HepG2 (cell line): ENCODE results near the gene SLC13A3. TPM values are rescaled to one million over a fixed set of nuclear protein-coding genes. Genes with fewer than 3 reads are reported as not detected.

Experiments
- AHR ChIP-seq: IDR thresholded peaks from 2 replicates; pipeline ENCODE4 v1.6.1; 2018; ENCODE audit warnings: missing genetic modification reagents, missing compliant biosample characterization
- KLF6 ChIP-seq: IDR thresholded peaks from 2 replicates; pipeline ENCODE4 v1.8.0; 2016; ENCODE audit warnings: missing biosample characterization, missing genetic modification reagents
- LCORL ChIP-seq, 2 experiments: fragments of 450-650 bp in 1 of 2; sonication (generic) in 1 of 2; formaldehyde crosslinking in 1 of 2; IDR thresholded peaks; 2 replicates each; pipeline versions ENCODE4 v1.5.0 to v1.6.1; 2017 to 2020; ENCODE audit warnings: antibody characterized with exemption in 1 of 2, missing genetic modification reagents in 1 of 2
- NFKB2 ChIP-seq: sonication (generic); formaldehyde crosslinking; IDR thresholded peaks from 2 replicates; pipeline ENCODE4 v1.4.0; 2020; ENCODE audit warnings: missing genetic modification reagents, borderline replicate concordance
- ZC3H13 ChIP-seq: sonication (generic); formaldehyde crosslinking; IDR thresholded peaks from 2 replicates; pipeline ENCODE4 v1.8.1; 2023; ENCODE audit warnings: mild to moderate bottlenecking, missing genetic modification reagents, moderate library complexity
- ZFP37 ChIP-seq: sonication (generic); formaldehyde crosslinking; IDR thresholded peaks from 2 replicates; pipeline ENCODE4 v1.4.0; 2020; ENCODE audit warnings: missing genetic modification reagents, borderline replicate concordance
- ZFYVE20 ChIP-seq: sonication (generic); formaldehyde crosslinking; IDR thresholded peaks from 2 replicates; pipeline ENCODE4 v1.8.0; 2023; ENCODE audit warnings: low read depth, mild to moderate bottlenecking, moderate library complexity, missing genetic modification reagents, borderline replicate concordance
- ZNF256 ChIP-seq: sonication (generic); formaldehyde crosslinking; conservative IDR thresholded peaks from 2 replicates; pipeline ENCODE4 v1.4.0; 2020; ENCODE audit warnings: missing genetic modification reagents
- ZNF350 ChIP-seq: sonication (generic); formaldehyde crosslinking; IDR thresholded peaks from 2 replicates; pipeline ENCODE4 v1.4.0; 2020; ENCODE audit warnings: mild to moderate bottlenecking, low read depth, missing genetic modification reagents, borderline replicate concordance
- ZNF713 ChIP-seq: sonication (generic); formaldehyde crosslinking; IDR thresholded peaks from 2 replicates; pipeline ENCODE4 v1.4.0; 2020; ENCODE audit warnings: mild to moderate bottlenecking, missing genetic modification reagents
- ZNF747 ChIP-seq: sonication (generic); formaldehyde crosslinking; IDR thresholded peaks from 2 replicates; pipeline ENCODE4 v1.8.1; 2023; ENCODE audit warnings: missing genetic modification reagents, mild to moderate bottlenecking, borderline replicate concordance
- ZNF761 ChIP-seq: sonication (generic); formaldehyde crosslinking; conservative IDR thresholded peaks from 2 replicates; pipeline ENCODE4 v1.4.0; 2020; ENCODE audit warnings: mild to moderate bottlenecking, missing genetic modification reagents
- ZNF780A ChIP-seq: sonication (generic); formaldehyde crosslinking; IDR thresholded peaks from 2 replicates; pipeline ENCODE4 v1.8.0; 2022; ENCODE audit warnings: mild to moderate bottlenecking, missing genetic modification reagents, moderate library complexity
- polyA plus RNA-seq, 8 experiments: library from polyadenylated mRNA; depleted of rRNA in 3 of 8; stranded (reverse) in 7 of 8; unstranded in 1 of 8; fragments of >200 nt; fragmentation: Illumina TruSeq in 4 of 8; extraction: Trizol in 4 of 8; gene quantifications; 2 replicates each; pipeline versions ENCODE4 v1.2.1 to v1.2.3, GENCODE V29; 2011 to 2016; ENCODE audit warnings: low read depth in 4 of 8, missing spikeins in 1 of 8, mixed read lengths in 1 of 8; ENCODE audit not compliant: insufficient read depth in 1 of 8
- total RNA-seq, 5 experiments: library from RNA; depleted of rRNA; stranded (reverse); fragments of >200 nt; fragmentation: Illumina TruSeq; extraction: Trizol; gene quantifications; 2 replicates each; pipeline ENCODE4 v1.2.3, GENCODE V29; 2016; ENCODE audit warnings: low read depth in 1 of 5
- TF ChIP-seq, protein P1 (sequence below): sonication (generic); formaldehyde crosslinking; IDR thresholded peaks from 2 replicates; pipeline ENCODE4 v1.4.0; 2020; ENCODE audit warnings: mild to moderate bottlenecking, low read depth, missing genetic modification reagents
- TF ChIP-seq, protein P2 (sequence below): sonication (generic); IDR thresholded peaks from 2 replicates; pipeline ENCODE4 v1.6.1; 2016; ENCODE audit warnings: low read depth, borderline replicate concordance
- TF ChIP-seq, protein P3 (sequence below): IDR thresholded peaks from 2 replicates; pipeline ENCODE4 v1.6.1; 2016

The SLC13A3 gene
- total and polyA plus RNA-seq, 2 of the 13 experiments (the other 11 are each of a cell fraction or from before 2014, with no cell fraction given), result 66.5 to 76.0 TPM

DNA sequence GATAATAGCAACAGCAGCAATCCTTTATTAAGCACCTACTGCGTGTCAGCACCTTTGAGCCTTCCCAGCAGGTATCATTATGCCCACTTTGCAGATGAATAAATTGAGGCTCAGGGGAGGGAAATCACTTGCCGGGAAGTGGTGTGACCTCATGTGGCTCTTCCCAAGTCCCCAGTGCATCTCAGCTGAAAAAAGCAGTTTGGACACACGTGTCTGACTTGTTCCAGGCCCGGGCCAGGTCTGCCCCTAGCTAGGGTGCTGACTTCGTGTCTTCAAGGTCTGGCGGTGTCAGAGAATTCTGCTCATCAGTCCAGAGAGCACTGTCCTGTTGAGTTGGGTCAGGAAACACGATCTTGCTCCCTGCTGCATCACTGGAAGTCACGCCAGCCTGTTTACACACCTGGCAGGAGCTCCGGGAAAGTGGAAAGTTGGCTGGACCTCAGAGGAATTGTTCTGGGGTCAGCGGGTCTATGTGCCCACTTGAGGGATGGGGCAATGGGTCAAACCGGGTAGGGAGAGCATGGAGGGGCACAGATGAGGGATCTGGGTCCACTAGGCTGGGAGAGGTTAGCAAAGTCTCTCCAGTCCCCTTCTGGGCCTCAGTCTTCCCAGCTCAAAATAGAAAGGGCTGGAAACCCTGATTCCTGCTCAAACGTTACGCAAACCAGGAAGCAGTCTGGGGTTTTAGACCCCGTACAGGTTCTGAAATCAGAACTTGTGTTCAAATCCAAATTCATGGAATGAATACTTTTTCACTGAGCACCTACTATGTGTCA, 10.5 kb downstream of the SLC13A3 start (continued):
- TF ChIP-seq ZNF761 (CRISPR knock-in tag) (no peak), ZFYVE20 (CRISPR knock-in tag) (no peak), NFKB2 (CRISPR knock-in tag) (peak; percentile 65; the same call in 1 of the 2 replicates), LCORL (IDR thresholded peaks at IDR 0.05) (no peak), LCORL (CRISPR knock-in tag; IDR thresholded peaks at IDR 0.05) (peak; percentile 98), KLF6 (no peak), ZNF780A (CRISPR knock-in tag) (no peak), ZNF256 (CRISPR knock-in tag) (0 out of 2 replicates have a peak, but pooled peaks have one; percentile 29), ZNF713 (CRISPR knock-in tag) (no peak), ZC3H13 (0 out of 2 replicates have a peak, but pooled peaks have one; percentile 11), AHR (CRISPR knock-in tag) (peak; percentile 94), ZNF350 (CRISPR knock-in tag) (peak; percentile 65; the same call in 1 of the 2 replicates), ZNF747 (CRISPR knock-in tag) (0 out of 2 replicates have a peak, but pooled peaks have one; percentile 25), ZFP37 (CRISPR knock-in tag) (0 out of 2 replicates have a peak, but pooled peaks have one; percentile 67)
- TF ChIP-seq, protein P1, sequence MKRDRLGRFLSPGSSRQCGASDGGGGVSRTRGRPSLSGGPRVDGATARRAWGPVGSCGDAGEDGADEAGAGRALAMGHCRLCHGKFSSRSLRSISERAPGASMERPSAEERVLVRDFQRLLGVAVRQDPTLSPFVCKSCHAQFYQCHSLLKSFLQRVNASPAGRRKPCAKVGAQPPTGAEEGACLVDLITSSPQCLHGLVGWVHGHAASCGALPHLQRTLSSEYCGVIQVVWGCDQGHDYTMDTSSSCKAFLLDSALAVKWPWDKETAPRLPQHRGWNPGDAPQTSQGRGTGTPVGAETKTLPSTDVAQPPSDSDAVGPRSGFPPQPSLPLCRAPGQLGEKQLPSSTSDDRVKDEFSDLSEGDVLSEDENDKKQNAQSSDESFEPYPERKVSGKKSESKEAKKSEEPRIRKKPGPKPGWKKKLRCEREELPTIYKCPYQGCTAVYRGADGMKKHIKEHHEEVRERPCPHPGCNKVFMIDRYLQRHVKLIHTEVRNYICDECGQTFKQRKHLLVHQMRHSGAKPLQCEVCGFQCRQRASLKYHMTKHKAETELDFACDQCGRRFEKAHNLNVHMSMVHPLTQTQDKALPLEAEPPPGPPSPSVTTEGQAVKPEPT (CRISPR knock-in tag), result peak; percentile 63; the same call in 1 of the 2 replicates
- TF ChIP-seq, protein P2, sequence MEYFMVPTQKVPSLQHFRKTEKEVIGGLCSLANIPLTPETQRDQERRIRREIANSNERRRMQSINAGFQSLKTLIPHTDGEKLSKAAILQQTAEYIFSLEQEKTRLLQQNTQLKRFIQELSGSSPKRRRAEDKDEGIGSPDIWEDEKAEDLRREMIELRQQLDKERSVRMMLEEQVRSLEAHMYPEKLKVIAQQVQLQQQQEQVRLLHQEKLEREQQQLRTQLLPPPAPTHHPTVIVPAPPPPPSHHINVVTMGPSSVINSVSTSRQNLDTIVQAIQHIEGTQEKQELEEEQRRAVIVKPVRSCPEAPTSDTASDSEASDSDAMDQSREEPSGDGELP, result peak; percentile 95; the same call in 1 of the 2 replicates
- TF ChIP-seq, protein P3, sequence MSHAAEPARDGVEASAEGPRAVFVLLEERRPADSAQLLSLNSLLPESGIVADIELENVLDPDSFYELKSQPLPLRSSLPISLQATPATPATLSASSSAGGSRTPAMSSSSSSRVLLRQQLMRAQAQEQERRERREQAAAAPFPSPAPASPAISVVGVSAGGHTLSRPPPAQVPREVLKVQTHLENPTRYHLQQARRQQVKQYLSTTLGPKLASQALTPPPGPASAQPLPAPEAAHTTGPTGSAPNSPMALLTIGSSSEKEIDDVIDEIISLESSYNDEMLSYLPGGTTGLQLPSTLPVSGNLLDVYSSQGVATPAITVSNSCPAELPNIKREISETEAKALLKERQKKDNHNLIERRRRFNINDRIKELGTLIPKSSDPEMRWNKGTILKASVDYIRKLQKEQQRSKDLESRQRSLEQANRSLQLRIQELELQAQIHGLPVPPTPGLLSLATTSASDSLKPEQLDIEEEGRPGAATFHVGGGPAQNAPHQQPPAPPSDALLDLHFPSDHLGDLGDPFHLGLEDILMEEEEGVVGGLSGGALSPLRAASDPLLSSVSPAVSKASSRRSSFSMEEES (CRISPR knock-in tag), result peak; percentile 75; the same call in 1 of the 2 replicates
- TF ChIP-seq, all 625 proteins: peak for 269
